Measurements from ENCODE around the gene CAMK2G.

- TF ChIP-seq CTCF (IDR thresholded peaks at IDR 0.05) (peak in 1 of 3 experiments; percentile 10), POLR2AphosphoS5 (IDR thresholded peaks at IDR 0.05; ENCODE audit: insufficient read depth in 1 of 2, low read depth in 1 of 2) (peak; percentile 95 to 100)
These were observed 89.1 kb downstream of the CAMK2G start, which contains the start of gene ZSWIM8 for GRCh38 chr10:73785211-73785720.

All from vagina (tissue), 2 donors.